ENCODE results near the gene C2CD5.

C2CD5 gene

GRCh38 chr12:22467190-22467589 is 77.2 kb downstream of the C2CD5 start:
- DNase-seq (no peak), ATAC-seq (ENCODE audit: insufficient read depth, low read depth) (no peak)
- H3K36me3 ChIP-seq (ENCODE audit: insufficient read depth, low read length), result peaks cover 46% of the 10 kb centered on the region
- H3K9ac ChIP-seq (ENCODE audit: low read depth, low read length), result no peak overlapping the region
- no peaks in the 10 kb centered on the region for H3K9me3 ChIP-seq (ENCODE audit: insufficient read depth, low read length, severe bottlenecking)
- TF ChIP-seq EZH2 (IDR thresholded peaks at IDR 0.05; ENCODE audit: borderline replicate concordance, low read depth, low read length, severe bottlenecking) (no peak), CTCF (IDR thresholded peaks at IDR 0.05; ENCODE audit: borderline replicate concordance, extremely low read depth, low read length, poor library complexity, severe bottlenecking) (no peak)
- H3K27ac ChIP-seq (ENCODE audit: low read length), result no peak overlapping the region
- no peaks in the 10 kb centered on the region for H3K79me2 ChIP-seq (ENCODE audit: insufficient read depth, low read length)
- H3K4me3 ChIP-seq (ENCODE audit: low read depth in 1 of 2, low read length in 2 of 2), result no peak overlapping the region
- no peaks in the 10 kb centered on the region for H4K20me1 ChIP-seq (ENCODE audit: insufficient read depth, low read length)
- H3K27me3 ChIP-seq (ENCODE audit: insufficient read depth, low read length, poor library complexity), result no peaks in the 10 kb centered on the region
- H3K4me2 ChIP-seq (ENCODE audit: insufficient read depth, low read length), result no peak overlapping the region
- no peak overlapping the region for H2AFZ ChIP-seq (ENCODE audit: low read depth, low read length)
- H3K4me1 ChIP-seq (ENCODE audit: insufficient read depth, low read length), result no peaks in the 10 kb centered on the region

- Histone ChIP-seq H3K9me3 (ENCODE audit: insufficient read depth, low read length, severe bottlenecking) (no peaks in the 10 kb centered on the region), H3K27me3 (ENCODE audit: insufficient read depth, low read length, poor library complexity) (no peaks in the 10 kb centered on the region), H3K4me2 (ENCODE audit: insufficient read depth, low read length) (no peak overlapping the region), H3K4me1 (ENCODE audit: insufficient read depth, low read length) (no peaks in the 10 kb centered on the region), H3K4me3 (ENCODE audit: low read depth in 1 of 2, low read length in 2 of 2) (no peak overlapping the region), H2AFZ (ENCODE audit: low read depth, low read length) (no peak overlapping the region), H4K20me1 (ENCODE audit: insufficient read depth, low read length) (no peaks in the 10 kb centered on the region), H3K36me3 (ENCODE audit: insufficient read depth, low read length) (peaks cover 29% of the 10 kb centered on the region), H3K27ac (ENCODE audit: low read length) (no peak overlapping the region), H3K9ac (ENCODE audit: low read depth, low read length) (no peak overlapping the region), H3K79me2 (ENCODE audit: insufficient read depth, low read length) (no peaks in the 10 kb centered on the region)
- DNase-seq, result no peak
- no peak for ATAC-seq (ENCODE audit: insufficient read depth, low read depth)
- TF ChIP-seq EZH2 (IDR thresholded peaks at IDR 0.05; ENCODE audit: borderline replicate concordance, low read depth, low read length, severe bottlenecking) (no peak), CTCF (IDR thresholded peaks at IDR 0.05; ENCODE audit: borderline replicate concordance, extremely low read depth, low read length, poor library complexity, severe bottlenecking) (no peak)
These were observed 81.0 kb downstream of the C2CD5 start for GRCh38 chr12:22463306-22463705.

DNA sequence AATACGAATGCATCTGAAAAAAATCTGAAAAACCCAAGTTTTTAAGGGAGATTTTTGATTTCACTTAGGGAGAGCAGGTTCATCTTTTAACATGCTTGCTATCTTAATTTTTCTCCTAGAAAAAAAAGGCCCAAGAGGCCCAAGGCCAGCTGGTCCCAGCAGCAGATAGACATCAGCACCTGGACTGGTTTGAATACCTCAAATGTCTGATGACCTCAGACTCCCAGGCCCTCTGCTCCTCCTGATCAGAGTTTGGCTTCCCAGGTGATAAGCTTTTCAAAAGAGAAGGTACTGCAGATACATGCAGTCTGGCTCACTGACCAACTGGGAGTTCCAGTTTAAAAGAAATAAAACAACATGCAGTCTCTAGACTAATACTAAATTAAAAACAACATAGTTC is 82.6 kb downstream of the C2CD5 start:
- no peak overlapping the region for H2AFZ ChIP-seq (ENCODE audit: low read depth, low read length)
- H3K79me2 ChIP-seq (ENCODE audit: insufficient read depth, low read length), result no peaks in the 10 kb centered on the region
- no peak overlapping the region for H3K27ac ChIP-seq (ENCODE audit: low read length)
- no peaks in the 10 kb centered on the region for H3K27me3 ChIP-seq (ENCODE audit: insufficient read depth, low read length, poor library complexity)
- TF ChIP-seq CTCF (IDR thresholded peaks at IDR 0.05; ENCODE audit: borderline replicate concordance, extremely low read depth, low read length, poor library complexity, severe bottlenecking), result no peak
- TF ChIP-seq EZH2 (IDR thresholded peaks at IDR 0.05; ENCODE audit: borderline replicate concordance, low read depth, low read length, severe bottlenecking), result no peak
- DNase-seq, result no peak
- no peaks in the 10 kb centered on the region for H3K9me3 ChIP-seq (ENCODE audit: insufficient read depth, low read length, severe bottlenecking)
- H3K9ac ChIP-seq (ENCODE audit: low read depth, low read length), result no peak overlapping the region
- no peak for ATAC-seq (ENCODE audit: insufficient read depth, low read depth)
- H3K4me3 ChIP-seq (ENCODE audit: low read depth in 1 of 2, low read length in 2 of 2), result no peak overlapping the region
- no peaks in the 10 kb centered on the region for H3K4me1 ChIP-seq (ENCODE audit: insufficient read depth, low read length)
- peaks cover 22% of the 10 kb centered on the region; the same call in 1 of the 2 replicates for H3K36me3 ChIP-seq (ENCODE audit: insufficient read depth, low read length)
- no peak overlapping the region for H3K4me2 ChIP-seq (ENCODE audit: insufficient read depth, low read length)
- no peaks in the 10 kb centered on the region for H4K20me1 ChIP-seq (ENCODE audit: insufficient read depth, low read length)

Measured in DND-41 (cell line).